MV-4-11 (cell line): ENCODE results near the gene LRRC73.
"Not testable (repeated sequence)": the region's sequence is repeated elsewhere in the genome, so short reads cannot be mapped to it uniquely, and the experiment has no call there.

ENCODE experiments used
- DNase-seq: peaks from one replicate; lab custom pipeline; 2025; lab: John Stamatoyannopoulos, UW

The LRRC73 gene

GRCh38 chr6:43461936-43462335 lies 48.2 kb downstream of the LRRC73 start:
- no peak for DNase-seq

- DNase-seq: no peak
Observed at GRCh38 chr6:43460032-43460431, 50.1 kb downstream of the LRRC73 start.

GRCh38 chr6:43459535-43459934 lies 50.6 kb downstream of the LRRC73 start:
- DNase-seq: no peak

- DNase-seq: not testable (repeated sequence)
Observed at GRCh38 chr6:43458154-43458553, 52.0 kb downstream of the LRRC73 start.

- DNase-seq: no peak
Observed at GRCh38 chr6:43457643-43458042, 52.5 kb downstream of the LRRC73 start.
